ENCODE results near the gene LTB. TPM values are rescaled to one million over a fixed set of nuclear protein-coding genes. Genes with fewer than 3 reads are reported as not detected.

Gene LTB
- total and polyA plus RNA-seq, 2 of the 13 experiments (the other 11 are each of a cell fraction or from before 2014, with no cell fraction given), result 0.09 to 0.22 TPM

DNA sequence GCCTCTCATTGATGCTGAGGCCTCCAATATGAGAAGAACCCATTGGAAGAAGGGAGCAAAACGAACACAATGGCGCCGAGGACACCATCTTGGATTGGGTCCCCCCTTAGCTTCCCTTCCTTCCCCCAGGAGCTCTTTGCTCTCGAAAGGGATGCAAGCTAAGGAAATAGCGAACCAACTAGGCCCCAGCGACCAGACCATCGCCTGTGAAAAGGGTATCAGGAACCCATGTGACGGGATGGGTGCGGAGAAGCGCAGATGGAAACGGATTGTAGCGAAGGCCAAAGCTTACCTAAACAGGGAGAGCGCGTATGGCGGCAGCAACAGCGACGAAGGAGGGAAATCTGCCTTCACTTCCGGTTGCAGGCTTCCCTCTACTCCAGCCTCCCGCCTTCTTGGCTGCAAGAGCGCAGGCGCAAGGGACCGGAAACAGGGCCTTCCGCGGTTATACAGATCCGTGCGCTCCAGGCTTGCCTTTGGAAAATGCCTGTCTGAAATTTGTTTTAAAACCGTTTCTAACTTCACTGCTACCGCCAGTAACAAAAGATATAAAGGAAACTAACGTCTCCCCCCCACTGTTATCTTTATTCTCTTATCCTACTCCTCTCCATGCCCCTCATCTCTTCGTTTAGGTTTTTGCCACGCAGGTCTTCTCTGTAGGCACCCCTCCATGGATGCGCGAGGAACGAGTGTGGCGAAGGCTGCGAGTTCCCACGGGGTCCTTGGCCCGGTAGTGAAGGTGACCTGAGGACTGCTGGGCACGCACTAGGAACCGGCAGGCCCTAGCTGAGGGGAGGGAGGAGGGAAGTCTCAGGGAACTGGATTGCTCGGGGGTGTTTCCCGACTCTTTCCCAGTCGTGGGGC lies 40.3 kb downstream of the LTB start, which contains the start of gene DDX39B (continued):
- TF ChIP-seq HMGXB3 (CRISPR knock-in tag; IDR thresholded peaks at IDR 0.05; ENCODE audit: borderline replicate concordance) (peak; percentile 63), KDM5A (IDR thresholded peaks at IDR 0.05; ENCODE audit: borderline replicate concordance, low read length) (peak; percentile 87), ZNF333 (CRISPR knock-in tag; IDR thresholded peaks at IDR 0.05; ENCODE audit: borderline replicate concordance) (peak; percentile 95), MTF2 (CRISPR knock-in tag; IDR thresholded peaks at IDR 0.05; ENCODE audit: borderline replicate concordance) (no peak), NFKB2 (CRISPR knock-in tag; IDR thresholded peaks at IDR 0.05; ENCODE audit: borderline replicate concordance) (peak; percentile 94), ZNF17 (CRISPR knock-in tag; IDR thresholded peaks at IDR 0.05) (no peak), SP4 (CRISPR knock-in tag; IDR thresholded peaks at IDR 0.05) (peak; percentile 78), ZNF30 (CRISPR knock-in tag; IDR thresholded peaks at IDR 0.05) (peak; percentile 93; the same call in 1 of the 2 replicates), ELF3 (CRISPR knock-in tag; IDR thresholded peaks at IDR 0.05) (peak; percentile 95), RNF2 (conservative IDR thresholded peaks at IDR 0.05; ENCODE audit: low read depth) (peak; percentile 74; the same call in 1 of the 2 replicates), NFRKB (IDR thresholded peaks at IDR 0.05) (peak; percentile 99), U2AF1 (optimal IDR thresholded peaks at IDR 0.05; ENCODE audit: low read depth, low read length) (no peak), ZIK1 (CRISPR knock-in tag; IDR thresholded peaks at IDR 0.05; ENCODE audit: borderline replicate concordance, low read depth) (peak; percentile 94), LCORL (IDR thresholded peaks at IDR 0.05) (no peak), LCORL (CRISPR knock-in tag; IDR thresholded peaks at IDR 0.05) (no peak), ZNF546 (CRISPR knock-in tag; conservative IDR thresholded peaks at IDR 0.05) (peak; percentile 88), MTERF4 (CRISPR knock-in tag; IDR thresholded peaks at IDR 0.05) (peak; percentile 96), RCOR2 (CRISPR knock-in tag; IDR thresholded peaks at IDR 0.05) (peak; percentile 53; the same call in 1 of the 2 replicates), ZNF589 (CRISPR knock-in tag; conservative IDR thresholded peaks at IDR 0.05) (no peak; the same call in none of the 2 replicates), CBX5 (CRISPR knock-in tag; IDR thresholded peaks at IDR 0.05; ENCODE audit: borderline replicate concordance) (peak; percentile 91), TBL1XR1 (IDR thresholded peaks at IDR 0.05; ENCODE audit: borderline replicate concordance, low read length, partially characterized antibody) (peak; percentile 50)
- TF ChIP-seq, protein P1, sequence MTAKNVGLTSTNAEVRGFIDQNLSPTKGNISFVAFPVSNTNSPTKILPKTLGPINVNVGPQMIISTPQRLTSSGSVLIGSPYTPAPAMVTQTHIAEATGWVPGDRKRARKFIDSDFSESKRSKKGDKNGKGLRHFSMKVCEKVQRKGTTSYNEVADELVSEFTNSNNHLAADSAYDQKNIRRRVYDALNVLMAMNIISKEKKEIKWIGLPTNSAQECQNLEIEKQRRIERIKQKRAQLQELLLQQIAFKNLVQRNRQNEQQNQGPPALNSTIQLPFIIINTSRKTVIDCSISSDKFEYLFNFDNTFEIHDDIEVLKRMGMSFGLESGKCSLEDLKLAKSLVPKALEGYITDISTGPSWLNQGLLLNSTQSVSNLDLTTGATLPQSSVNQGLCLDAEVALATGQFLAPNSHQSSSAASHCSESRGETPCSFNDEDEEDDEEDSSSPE (CRISPR knock-in tag; IDR thresholded peaks at IDR 0.05), result peak; percentile 98
- TF ChIP-seq, protein P2, sequence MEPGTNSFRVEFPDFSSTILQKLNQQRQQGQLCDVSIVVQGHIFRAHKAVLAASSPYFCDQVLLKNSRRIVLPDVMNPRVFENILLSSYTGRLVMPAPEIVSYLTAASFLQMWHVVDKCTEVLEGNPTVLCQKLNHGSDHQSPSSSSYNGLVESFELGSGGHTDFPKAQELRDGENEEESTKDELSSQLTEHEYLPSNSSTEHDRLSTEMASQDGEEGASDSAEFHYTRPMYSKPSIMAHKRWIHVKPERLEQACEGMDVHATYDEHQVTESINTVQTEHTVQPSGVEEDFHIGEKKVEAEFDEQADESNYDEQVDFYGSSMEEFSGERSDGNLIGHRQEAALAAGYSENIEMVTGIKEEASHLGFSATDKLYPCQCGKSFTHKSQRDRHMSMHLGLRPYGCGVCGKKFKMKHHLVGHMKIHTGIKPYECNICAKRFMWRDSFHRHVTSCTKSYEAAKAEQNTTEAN (CRISPR knock-in tag; conservative IDR thresholded peaks at IDR 0.05), result peak; percentile 82
